Measurements from ENCODE around the gene SHLD3. TPM values are rescaled to one million over a fixed set of nuclear protein-coding genes. Genes with fewer than 3 reads are reported as not detected.

The SHLD3 gene
- total RNA-seq, 1 donor from 2014 or later = 4.0 TPM

Other genes with a start within 250 kb of the SHLD3 start
- 12.3 and 13.0 TPM in 2 replicates for gene ADAMTS6, start 143.1 kb upstream of the SHLD3 start, total RNA-seq
- 36.3 and 39.0 TPM in 2 replicates for gene CENPK, start 61.9 kb upstream of the SHLD3 start, total RNA-seq
- gene PPWD1, start 61.7 kb upstream of the SHLD3 start, total RNA-seq = 55.5 and 56.9 TPM in 2 replicates
- 14.9 and 17.1 TPM in 2 replicates for gene TRIM23, start 694 bp upstream of the SHLD3 start, total RNA-seq
- gene TRAPPC13, start within 50 bp of the SHLD3 start, total RNA-seq = 20.8 and 22.8 TPM in 2 replicates
- 7.8 and 10.7 TPM in 2 replicates for gene SGTB, start 97.1 kb downstream of the SHLD3 start, total RNA-seq
- 65.1 and 69.4 TPM in 2 replicates for gene NLN, start 97.2 kb downstream of the SHLD3 start, total RNA-seq

Measured in progenitor cell of endocrine pancreas (in vitro differentiated cells).